SJSA1 (cell line): ENCODE measurements around the gene ARID1A. TPM values are rescaled to one million over a fixed set of nuclear protein-coding genes. Genes with fewer than 3 reads are reported as not detected.

Source experiments
- DNase-seq, 2 experiments: peaks; one replicate each; pipeline ENCODE4 v3.0.0-alpha.2; 2015 to 2020; ENCODE audit warnings: low spot score in 2 of 2, low read depth in 1 of 2
- H3K27ac ChIP-seq: fragments of 250-450 bp; sonication (Bioruptor Pico); 2 replicates; pipeline ENCODE4 v1.5.1; 2020; ENCODE audit warnings: mild to moderate bottlenecking, moderate library complexity
- H3K27me3 ChIP-seq: fragments of 250-450 bp; sonication (Bioruptor Pico); replicated peaks from 2 replicates; pipeline ENCODE4 v1.5.1; 2020; ENCODE audit warnings: mild to moderate bottlenecking, moderate library complexity
- H3K36me3 ChIP-seq: fragments of 250-450 bp; sonication (Bioruptor Pico); 2 replicates; pipeline ENCODE4 v1.5.1; 2020; ENCODE audit warnings: mild to moderate bottlenecking
- H3K4me1 ChIP-seq: fragments of 250-450 bp; sonication (Bioruptor Pico); replicated peaks from 2 replicates; pipeline ENCODE4 v1.6.1; 2021; ENCODE audit warnings: mild to moderate bottlenecking
- H3K4me3 ChIP-seq: fragments of 250-450 bp; sonication (Bioruptor Pico); 2 replicates; pipeline ENCODE4 v1.5.1; 2020; ENCODE audit warnings: mild to moderate bottlenecking
- H3K9me3 ChIP-seq: fragments of 250-450 bp; sonication (Bioruptor Pico); replicated peaks from 2 replicates; pipeline ENCODE4 v1.5.1; 2020; ENCODE audit warnings: mild to moderate bottlenecking
- total RNA-seq: library from RNA; depleted of rRNA; stranded (reverse); fragments of >200 nt; shearing (Covaris generic); gene quantifications from 2 replicates; pipeline ENCODE4 v1.2.3, GENCODE V29; 2014; rRNA removed

Gene ARID1A
- total RNA-seq, 1 experiment from 2014 or later, result 22.2 TPM

- H3K27me3 ChIP-seq, result no peaks in the 10 kb centered on the region
Observed at GRCh38 chr1:26828411-26828991, 132.7 kb downstream of the ARID1A start.

GRCh38 chr1:26829184-26829911, 133.5 kb downstream of the ARID1A start:
- no peak overlapping the region for H3K4me3 ChIP-seq
- H3K36me3 ChIP-seq, result peaks cover 30% of the 10 kb centered on the region
- no peaks in the 10 kb centered on the region for H3K27me3 ChIP-seq
- H3K4me1 ChIP-seq, result peaks cover 26% of the 10 kb centered on the region
- no peak overlapping the region for H3K27ac ChIP-seq
- no peaks in the 10 kb centered on the region for H3K9me3 ChIP-seq
- DNase-seq, result no peak

More at GRCh38 chr1:26828411-26828991, 132.7 kb downstream of the ARID1A start:
- no peak for DNase-seq
- Histone ChIP-seq H3K9me3 (no peaks in the 10 kb centered on the region), H3K4me3 (no peak overlapping the region), H3K4me1 (peaks cover 26% of the 10 kb centered on the region), H3K27ac (no peak overlapping the region), H3K36me3 (peaks cover 23% of the 10 kb centered on the region)

DNA sequence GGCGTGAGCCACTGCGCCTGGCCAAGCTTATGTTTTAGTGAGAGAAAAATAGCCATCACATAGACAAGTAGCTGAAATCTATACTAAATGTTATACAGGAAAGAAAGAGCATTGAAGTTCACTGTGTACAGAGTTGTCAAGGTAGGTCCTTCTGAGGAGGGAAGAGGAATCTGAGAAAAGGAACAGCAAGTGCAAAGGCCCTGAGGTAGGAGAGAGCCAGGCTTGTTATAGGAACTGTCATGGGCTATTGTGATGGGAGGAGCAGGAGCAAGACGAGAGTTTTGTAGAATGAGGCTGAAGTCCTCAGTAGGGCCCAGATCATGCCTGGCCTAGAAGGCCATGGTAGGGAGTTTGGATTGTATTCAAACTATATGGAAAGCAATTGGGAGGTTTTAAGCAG, 135.2 kb downstream of the ARID1A start:
- peaks cover 21% of the 10 kb centered on the region for H3K4me1 ChIP-seq
- H3K27ac ChIP-seq, result no peak overlapping the region
- no peaks in the 10 kb centered on the region for H3K27me3 ChIP-seq
- no peak overlapping the region for H3K4me3 ChIP-seq
- no peak for DNase-seq
- peaks cover 41% of the 10 kb centered on the region for H3K36me3 ChIP-seq
- H3K9me3 ChIP-seq, result no peaks in the 10 kb centered on the region

Other genes with a start within 250 kb of the ARID1A start
- gene HMGN2, start 223.6 kb upstream of the ARID1A start, total RNA-seq, result 897 and 1,026 TPM in 2 replicates
- 23.7 and 27.6 TPM in 2 replicates for gene RPS6KA1, start 166.3 kb upstream of the ARID1A start, total RNA-seq
- 10.2 and 21.3 TPM in 2 replicates for gene PIGV, start 91.9 kb downstream of the ARID1A start, total RNA-seq
- gene ZDHHC18, start 130.7 kb downstream of the ARID1A start, total RNA-seq, result 18.4 and 19.9 TPM in 2 replicates
- gene SFN, start 167.1 kb downstream of the ARID1A start, total RNA-seq, result 0.47 TPM in 1 of 2 replicates, not detected in the other
- 8.5 and 11.9 TPM in 2 replicates for gene GPN2, start 194.3 kb downstream of the ARID1A start, total RNA-seq
- gene GPATCH3, start 204.5 kb downstream of the ARID1A start, total RNA-seq, result 4.8 and 7.8 TPM in 2 replicates
- gene NR0B2, start 218.0 kb downstream of the ARID1A start, total RNA-seq, result not detected in 2 replicates
- gene NUDC, start 225.7 kb downstream of the ARID1A start, total RNA-seq, result 97.9 and 112 TPM in 2 replicates